Measurements from ENCODE around the gene DUSP3.

- TF ChIP-seq TOE1 (CRISPR knock-in tag; IDR thresholded peaks at IDR 0.05) = no peak
- no peak for TF ChIP-seq HDAC1 (CRISPR knock-in tag; IDR thresholded peaks at IDR 0.05)
- no peak for TF ChIP-seq JUND (CRISPR knock-in tag; IDR thresholded peaks at IDR 0.05)
- no peak for TF ChIP-seq ZNF577 (CRISPR knock-in tag; IDR thresholded peaks at IDR 0.05; ENCODE audit: borderline replicate concordance, low read depth)
- no peak for TF ChIP-seq ATF3 (CRISPR knock-in tag; IDR thresholded peaks at IDR 0.05)
- TF ChIP-seq, protein P1, sequence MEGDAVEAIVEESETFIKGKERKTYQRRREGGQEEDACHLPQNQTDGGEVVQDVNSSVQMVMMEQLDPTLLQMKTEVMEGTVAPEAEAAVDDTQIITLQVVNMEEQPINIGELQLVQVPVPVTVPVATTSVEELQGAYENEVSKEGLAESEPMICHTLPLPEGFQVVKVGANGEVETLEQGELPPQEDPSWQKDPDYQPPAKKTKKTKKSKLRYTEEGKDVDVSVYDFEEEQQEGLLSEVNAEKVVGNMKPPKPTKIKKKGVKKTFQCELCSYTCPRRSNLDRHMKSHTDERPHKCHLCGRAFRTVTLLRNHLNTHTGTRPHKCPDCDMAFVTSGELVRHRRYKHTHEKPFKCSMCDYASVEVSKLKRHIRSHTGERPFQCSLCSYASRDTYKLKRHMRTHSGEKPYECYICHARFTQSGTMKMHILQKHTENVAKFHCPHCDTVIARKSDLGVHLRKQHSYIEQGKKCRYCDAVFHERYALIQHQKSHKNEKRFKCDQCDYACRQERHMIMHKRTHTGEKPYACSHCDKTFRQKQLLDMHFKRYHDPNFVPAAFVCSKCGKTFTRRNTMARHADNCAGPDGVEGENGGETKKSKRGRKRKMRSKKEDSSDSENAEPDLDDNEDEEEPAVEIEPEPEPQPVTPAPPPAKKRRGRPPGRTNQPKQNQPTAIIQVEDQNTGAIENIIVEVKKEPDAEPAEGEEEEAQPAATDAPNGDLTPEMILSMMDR (CRISPR knock-in tag; IDR thresholded peaks at IDR 0.05) = no peak
- no peak for TF ChIP-seq RNF2 (conservative IDR thresholded peaks at IDR 0.05; ENCODE audit: low read depth)
- TF ChIP-seq, protein P2, sequence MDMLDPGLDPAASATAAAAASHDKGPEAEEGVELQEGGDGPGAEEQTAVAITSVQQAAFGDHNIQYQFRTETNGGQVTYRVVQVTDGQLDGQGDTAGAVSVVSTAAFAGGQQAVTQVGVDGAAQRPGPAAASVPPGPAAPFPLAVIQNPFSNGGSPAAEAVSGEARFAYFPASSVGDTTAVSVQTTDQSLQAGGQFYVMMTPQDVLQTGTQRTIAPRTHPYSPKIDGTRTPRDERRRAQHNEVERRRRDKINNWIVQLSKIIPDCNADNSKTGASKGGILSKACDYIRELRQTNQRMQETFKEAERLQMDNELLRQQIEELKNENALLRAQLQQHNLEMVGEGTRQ (IDR thresholded peaks at IDR 0.05; ENCODE audit: low read depth, low read length) = no peak
- TF ChIP-seq, protein P2 (CRISPR knock-in tag; IDR thresholded peaks at IDR 0.05; ENCODE audit: borderline replicate concordance) = no peak
- no peak for TF ChIP-seq SIN3A (IDR thresholded peaks at IDR 0.05; ENCODE audit: borderline replicate concordance, low read depth, low read length)
- TF ChIP-seq RXRA (CRISPR knock-in tag; IDR thresholded peaks at IDR 0.05) = no peak
- no peak for TF ChIP-seq DZIP1 (CRISPR knock-in tag; IDR thresholded peaks at IDR 0.05)
- no peak for TF ChIP-seq STAT5B (CRISPR knock-in tag; IDR thresholded peaks at IDR 0.05)
Measured at GRCh38 chr17:43722269-43722619, 56.5 kb downstream of the DUSP3 start.
